Ecto neural progenitor cell (in vitro differentiated cells): ENCODE data around the gene SLC52A1.
"Not testable (repeated sequence)": the region's sequence is repeated elsewhere in the genome, so short reads cannot be mapped to it uniquely, and the experiment has no call there.

Experiments used
- DNase-seq: peaks from one replicate; pipeline ENCODE4 v3.0.0-alpha.2; 2018; ENCODE audit warnings: low spot score

Gene SLC52A1

DNA sequence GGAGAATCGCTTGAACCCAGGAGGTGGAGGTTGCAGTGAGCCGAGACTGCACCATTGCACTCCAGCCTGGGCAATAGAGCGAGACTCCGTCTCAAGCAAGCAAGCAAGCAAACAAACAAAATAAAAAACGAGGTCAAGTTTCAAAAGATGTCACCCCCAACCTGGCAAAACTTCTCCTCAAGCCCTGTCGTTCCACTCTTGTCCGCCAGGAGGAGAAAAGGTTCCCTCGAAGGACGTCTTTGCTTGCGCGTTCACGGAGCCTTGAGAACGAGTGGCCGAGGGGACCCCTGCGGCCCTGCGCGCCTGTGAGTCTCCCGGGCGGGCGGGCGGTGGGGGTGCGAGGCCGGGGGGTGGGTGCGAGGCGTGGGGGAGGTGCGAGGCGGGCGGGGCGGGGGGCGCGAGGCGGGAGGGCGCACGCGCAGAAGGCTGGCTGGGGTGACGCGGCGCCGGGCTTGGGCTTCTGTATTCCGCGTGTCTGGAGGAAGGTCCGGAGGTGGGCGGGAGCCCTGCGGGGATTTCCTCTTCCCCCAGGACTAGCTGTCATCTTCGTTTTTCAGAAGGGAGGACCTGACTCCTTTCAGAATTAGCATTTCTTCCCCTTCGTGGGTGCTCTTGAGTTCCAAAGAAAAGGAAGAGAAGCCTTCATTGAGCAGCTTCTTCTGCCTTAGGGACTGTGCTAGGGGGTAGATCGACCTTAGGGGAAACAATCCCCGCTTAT lies 3.7 kb downstream of the SLC52A1 start:
- DNase-seq, result peak; percentile 90

DNA sequence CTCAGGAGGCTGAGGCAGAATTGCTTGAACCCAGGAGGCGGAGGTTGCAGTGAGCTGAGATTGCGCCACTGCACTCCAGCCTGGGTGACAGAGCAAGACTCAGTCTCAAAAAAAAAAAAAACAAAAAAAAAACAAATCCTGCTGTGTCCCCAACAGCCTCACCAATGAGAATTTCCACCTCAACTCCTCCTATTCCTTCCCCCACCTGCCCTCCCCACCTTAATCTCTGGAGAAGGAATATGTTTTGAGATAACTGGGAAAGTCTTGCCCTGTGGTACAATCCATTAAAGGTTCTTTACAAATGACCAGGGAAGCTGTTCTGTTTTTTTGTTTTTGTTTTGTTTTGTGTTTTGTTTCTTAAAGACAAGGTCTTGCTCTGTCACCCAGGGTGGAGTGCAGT lies 5.1 kb downstream of the SLC52A1 start:
- not testable (repeated sequence) for DNase-seq

GRCh38 chr17:5027916-5028315 lies 7.3 kb downstream of the SLC52A1 start:
- no peak for DNase-seq

DNA sequence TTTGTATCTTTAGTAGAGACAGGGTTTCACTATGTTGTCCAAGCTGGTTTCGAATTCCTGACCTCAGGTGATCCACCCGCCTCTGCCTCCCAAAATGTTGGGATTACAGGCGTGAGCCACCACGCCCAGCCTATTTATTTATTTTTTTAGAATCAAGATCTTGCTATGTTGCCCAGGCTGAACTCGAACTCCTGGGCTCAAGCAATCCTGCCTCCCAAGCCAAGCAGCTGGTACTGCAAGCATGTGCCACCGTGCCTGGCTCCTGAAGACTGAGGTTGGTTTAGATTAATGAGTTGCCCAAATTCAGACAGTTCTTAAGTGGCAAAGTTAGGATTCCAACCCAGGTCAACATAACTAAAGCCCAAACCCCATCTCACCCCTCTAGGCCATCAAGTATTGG lies 7.9 kb downstream of the SLC52A1 start:
- DNase-seq, result no peak

DNA sequence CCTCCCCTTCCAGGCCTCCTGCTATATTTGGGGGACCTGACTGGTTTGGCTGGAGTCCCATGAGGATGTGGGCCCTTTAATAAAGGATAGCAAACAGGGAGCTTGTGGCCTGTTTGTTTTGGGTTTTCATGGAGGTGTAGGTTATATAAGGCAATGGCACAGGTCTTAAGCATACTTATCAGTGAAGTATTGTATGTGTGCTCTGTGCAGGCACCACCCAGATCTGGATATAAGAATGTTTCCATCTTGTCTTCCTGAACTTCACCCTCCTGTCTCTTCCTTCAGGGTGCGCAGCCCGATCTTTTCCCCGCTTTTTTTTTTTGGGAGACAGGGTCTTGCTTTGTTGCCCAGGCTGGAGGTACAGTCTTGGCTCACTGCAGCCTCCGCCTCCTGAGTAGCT lies 10.6 kb downstream of the SLC52A1 start:
- DNase-seq, result no peak

GRCh38 chr17:5023588-5024147 lies 11.6 kb downstream of the SLC52A1 start:
- no peak for DNase-seq

DNA sequence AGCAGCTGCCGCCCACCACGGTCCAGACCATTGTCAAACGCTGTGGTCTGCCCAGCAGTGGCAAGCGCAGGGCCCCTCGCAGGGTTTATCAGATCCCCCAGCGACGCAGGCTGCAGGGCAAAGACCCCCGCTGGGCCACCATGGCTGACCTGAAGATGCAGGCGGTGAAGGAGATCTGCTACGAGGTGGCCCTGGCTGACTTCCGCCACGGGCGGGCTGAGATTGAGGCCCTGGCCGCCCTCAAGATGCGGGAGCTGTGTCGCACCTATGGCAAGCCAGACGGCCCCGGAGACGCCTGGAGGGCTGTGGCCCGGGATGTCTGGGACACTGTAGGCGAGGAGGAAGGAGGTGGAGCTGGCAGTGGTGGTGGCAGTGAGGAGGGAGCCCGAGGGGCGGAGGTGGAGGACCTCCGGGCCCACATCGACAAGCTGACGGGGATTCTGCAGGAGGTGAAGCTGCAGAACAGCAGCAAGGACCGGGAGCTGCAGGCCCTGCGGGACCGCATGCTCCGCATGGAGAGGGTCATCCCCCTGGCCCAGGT lies 13.0 kb downstream of the SLC52A1 start:
- DNase-seq, result no peak

- DNase-seq, result no peak
These were observed 14.7 kb downstream of the SLC52A1 start for GRCh38 chr17:5020502-5021023.

DNA sequence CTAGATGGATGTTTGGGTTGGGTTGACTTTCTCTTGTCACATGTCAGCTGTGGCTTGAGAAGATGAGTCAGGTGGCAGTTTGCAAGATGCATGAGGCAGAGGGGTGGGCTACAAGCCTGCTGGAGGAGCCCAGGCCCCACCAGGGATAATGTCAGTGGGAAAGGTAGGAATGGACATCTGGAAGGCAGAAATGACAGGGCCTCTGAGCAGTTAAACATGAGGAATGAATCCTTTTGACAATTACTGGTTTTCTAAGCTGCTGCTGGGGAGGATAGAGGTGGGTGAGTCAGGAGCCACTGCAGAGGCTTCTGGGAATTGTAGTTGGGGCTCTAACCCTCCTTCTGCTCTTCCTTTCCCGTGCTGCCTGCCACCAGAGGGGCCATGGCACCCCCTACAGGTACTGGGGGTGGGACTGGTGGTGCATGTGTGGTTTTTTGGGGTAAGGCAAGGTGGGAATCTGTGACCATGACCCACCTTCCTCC lies 15.7 kb downstream of the SLC52A1 start:
- DNase-seq, result no peak

DNA sequence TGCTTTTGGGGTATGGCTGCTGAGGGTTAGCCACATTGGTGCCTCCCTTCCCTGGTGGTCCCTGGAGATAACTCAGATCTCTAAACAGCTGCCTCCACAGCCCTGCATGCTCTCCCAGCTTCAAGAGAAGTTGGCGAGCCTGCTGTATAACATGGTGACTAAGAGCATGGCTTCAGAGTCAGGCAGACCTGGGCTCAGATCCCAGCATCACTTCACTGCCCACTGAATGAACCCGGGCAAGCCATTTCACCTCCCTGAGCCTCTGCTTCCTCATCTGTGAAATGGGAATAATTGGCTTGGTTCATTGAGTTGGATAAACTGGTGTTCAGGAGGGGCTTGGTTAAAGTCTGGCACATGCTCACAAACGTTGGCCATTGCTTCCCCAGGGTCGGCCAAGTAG lies 20.9 kb downstream of the SLC52A1 start:
- DNase-seq, result no peak

GRCh38 chr17:5011928-5012327 lies 23.3 kb downstream of the SLC52A1 start:
- no peak for DNase-seq

DNA sequence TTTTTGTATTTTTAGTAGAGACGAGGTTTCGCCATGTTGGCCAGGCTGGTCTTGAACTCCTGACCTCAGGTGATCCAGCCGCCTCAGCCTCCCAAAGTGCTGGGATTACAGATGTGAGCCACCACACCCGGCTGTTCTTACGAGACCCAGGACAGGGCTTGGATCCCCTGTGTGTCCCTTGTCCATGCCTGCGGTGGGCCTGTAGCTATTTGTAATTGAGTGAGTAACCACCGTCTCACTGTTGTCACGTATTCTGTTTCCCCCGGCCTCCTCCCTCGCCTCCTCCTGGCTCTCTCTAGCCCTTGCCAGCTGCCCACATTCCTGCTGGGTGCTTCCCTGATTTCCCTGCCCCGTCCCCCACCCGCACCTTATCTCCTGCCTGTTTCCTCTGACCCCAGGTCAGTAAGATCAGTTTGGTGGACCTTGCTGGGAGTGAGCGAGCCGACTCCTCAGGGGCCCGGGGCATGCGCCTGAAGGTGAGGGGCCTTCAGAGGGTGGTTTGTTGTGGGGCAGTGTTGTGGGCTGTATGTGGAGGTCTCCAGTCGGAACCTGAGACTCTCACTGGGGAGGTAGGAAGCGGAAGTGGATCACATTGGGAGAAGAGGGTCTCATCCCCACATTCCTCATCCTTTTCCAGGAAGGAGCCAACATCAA lies 31.9 kb downstream of the SLC52A1 start:
- DNase-seq, result no peak

DNA sequence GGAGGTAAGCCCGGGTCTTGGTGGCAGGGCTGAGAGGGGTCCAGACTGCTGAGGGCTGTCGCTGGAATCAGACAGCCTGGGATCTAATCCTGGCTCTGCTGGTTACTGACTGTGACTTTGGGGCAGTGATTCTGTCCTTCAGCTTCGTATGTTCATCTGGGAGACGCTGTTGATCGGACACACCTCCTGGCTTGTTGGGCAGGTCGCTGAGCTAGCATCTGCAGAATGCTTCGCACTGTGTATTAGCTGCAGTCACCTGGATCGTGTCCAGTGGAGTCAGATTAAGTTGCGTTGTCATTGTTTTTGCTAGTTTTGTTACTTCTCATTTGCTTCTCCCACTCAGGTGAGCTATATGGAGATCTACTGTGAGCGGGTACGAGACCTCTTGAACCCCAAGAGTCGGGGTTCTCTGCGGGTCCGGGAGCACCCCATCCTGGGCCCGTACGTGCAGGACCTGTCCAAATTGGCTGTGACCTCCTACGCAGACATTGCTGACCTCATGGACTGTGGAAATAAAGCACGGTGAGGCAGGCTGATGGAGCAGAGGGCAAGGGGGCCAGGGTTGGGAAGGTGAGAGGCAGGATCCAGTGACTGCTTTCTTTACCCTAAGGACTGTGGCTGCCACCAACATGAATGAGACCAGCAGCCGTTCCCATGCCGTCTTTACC lies 33.0 kb downstream of the SLC52A1 start:
- no peak for DNase-seq

DNA sequence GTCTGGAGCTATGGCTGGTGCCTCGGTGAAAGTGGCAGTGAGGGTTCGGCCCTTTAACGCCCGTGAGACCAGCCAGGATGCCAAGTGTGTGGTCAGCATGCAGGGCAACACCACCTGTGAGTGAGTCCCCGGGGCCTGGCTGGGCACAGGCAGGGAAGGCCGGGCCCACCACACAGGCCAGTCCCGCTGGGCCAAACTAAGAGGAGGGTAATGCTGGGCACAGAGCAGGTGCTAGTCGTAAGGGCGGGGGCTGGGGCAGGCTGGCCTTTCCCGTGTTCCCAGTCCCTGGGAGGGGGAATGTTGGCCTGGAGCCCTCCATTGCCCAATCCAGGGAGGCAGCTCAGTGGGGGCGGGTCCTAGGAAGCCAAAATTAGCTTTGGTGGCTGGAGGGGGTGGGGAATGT lies 35.0 kb downstream of the SLC52A1 start:
- DNase-seq, result no peak

GRCh38 chr17:4999430-5000093 lies 35.7 kb downstream of the SLC52A1 start:
- no peak for DNase-seq

DNA sequence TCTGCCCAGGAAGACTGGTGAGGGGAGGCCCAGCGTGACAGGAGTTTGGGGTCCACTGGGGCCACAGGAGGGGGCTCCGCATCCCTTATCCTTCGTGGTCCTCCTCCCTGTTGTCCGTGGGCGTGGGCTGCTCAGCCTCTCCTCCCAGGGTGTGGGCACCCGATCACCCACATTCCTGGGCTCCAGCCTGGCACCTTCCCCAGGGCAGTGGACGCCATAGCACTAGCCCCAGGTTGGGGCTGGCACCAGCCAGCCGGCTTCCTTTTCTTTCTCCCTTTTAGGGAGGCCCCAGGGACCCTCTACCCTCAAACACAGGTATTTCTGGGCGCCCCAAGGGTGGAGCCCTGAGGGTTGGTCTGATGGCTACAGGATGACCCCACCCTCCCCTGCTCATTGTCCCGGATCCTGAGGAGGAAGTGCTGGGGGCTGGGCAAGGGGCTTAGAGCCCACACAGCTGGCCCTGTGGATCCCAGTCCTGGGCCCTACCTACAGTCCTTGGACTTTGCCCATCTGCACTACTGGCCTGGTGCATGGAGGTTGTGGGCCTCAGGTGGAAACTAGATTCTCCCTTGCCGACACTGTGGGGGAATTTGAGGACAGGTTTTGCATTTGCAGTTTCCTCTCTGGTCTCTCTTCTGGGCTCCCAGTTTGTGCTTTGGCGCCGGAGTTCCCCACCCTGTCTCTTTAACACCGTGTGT lies 36.3 kb downstream of the SLC52A1 start:
- DNase-seq, result no peak

GRCh38 chr17:4998027-4998731 lies 37.0 kb downstream of the SLC52A1 start:
- peak; percentile 87 for DNase-seq

- peak; percentile 97 for DNase-seq
These were observed 37.8 kb downstream of the SLC52A1 start, which contains the start of the genes INCA1 and KIF1C for GRCh38 chr17:4997302-4998026. INCA1 (minus strand) TSS chr17:4997522; CDS start chr17:4994437, 3,085 bp downstream. KIF1C (plus strand) TSS chr17:4997950; CDS start chr17:5000247, 2,297 bp downstream.

DNA sequence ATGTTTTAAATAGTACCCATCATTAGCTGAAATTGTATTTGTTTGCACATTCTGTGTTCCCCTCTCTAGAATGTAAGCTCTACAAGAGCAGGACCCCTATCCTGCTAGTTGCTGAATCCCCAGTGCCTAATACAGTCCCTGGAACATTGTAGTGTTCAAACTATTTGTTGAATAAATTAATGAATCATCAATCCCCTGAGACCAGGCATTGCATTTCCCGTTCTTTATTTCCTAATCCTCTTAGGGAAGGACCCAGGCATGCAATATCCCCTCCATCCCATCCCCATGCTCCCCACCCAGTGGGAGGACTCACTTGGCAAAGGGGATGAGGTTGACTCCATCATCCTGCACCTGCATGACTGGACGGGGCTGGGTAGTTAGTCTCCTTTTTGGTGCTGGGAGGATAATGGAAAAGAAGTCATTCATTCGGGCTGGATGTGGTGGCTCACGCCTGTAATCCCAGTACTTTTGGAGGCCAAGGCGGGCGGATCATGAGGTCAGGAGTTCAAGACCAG lies 41.1 kb downstream of the SLC52A1 start:
- no peak for DNase-seq
